Measurements from ENCODE around the gene ROCK2. TPM values are rescaled to one million over a fixed set of nuclear protein-coding genes. Genes with fewer than 3 reads are reported as not detected.
"Not testable (repeated sequence)": the region's sequence is repeated elsewhere in the genome, so short reads cannot be mapped to it uniquely, and the experiment has no call there.

ROCK2 gene
- polyA plus RNA-seq, 1 donor (not counting 4 experiments of a cell fraction or from before 2014, with no cell fraction given): 12.6 TPM

DNA sequence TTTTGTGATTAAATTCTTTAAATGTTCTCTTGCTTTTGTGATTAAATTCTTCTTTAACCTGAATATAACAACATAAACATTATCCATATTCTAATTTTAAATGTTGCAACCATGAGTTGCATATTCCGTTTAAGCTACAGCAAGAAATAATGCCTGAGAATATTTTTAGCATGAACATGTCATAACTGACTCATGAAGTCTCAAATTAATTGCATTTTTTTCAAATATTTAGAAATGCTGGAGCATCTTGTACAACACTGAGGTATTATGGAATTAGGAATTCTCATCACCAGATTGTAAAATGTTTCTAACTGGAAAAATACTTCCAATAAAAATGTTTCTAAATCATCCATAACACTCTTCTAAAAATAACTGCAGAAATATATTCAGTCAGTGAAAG lies 14.7 kb downstream of the ROCK2 start:
- Histone ChIP-seq H3K4me1 (ENCODE audit: control insufficient read depth, extremely low read depth, insufficient read depth, low read length) (peaks cover 8% of the 10 kb centered on the region), H3K9me3 (ENCODE audit: control insufficient read depth, low read depth, low read length) (no peaks in the 10 kb centered on the region), H3K79me2 (ENCODE audit: control insufficient read depth, insufficient read depth, low read length) (peaks cover 87% of the 10 kb centered on the region), H3K9ac (ENCODE audit: control insufficient read depth, extremely low read depth, insufficient read depth, low read length) (no peak overlapping the region), H3K27me3 (ENCODE audit: control insufficient read depth, extremely low read depth, insufficient read depth, low read length) (no peaks in the 10 kb centered on the region), H4K20me1 (ENCODE audit: control insufficient read depth, extremely low read depth, insufficient read depth, low read length) (peaks cover 11% of the 10 kb centered on the region), H3K4me3 (ENCODE audit: control insufficient read depth in 2 of 3, extremely low read depth in 1 of 3, insufficient read depth in 2 of 3, low read depth in 1 of 3, low read length in 3 of 3) (no peak overlapping the region), H3K9me1 (ENCODE audit: control insufficient read depth, extremely low read depth, insufficient read depth, low read length) (no peaks in the 10 kb centered on the region), H3K36me3 (ENCODE audit: control insufficient read depth in 2 of 2, extremely low read depth in 1 of 2, insufficient read depth in 2 of 2, low read length in 2 of 2) (no peaks in the 10 kb centered on the region), H3K27ac (ENCODE audit: control insufficient read depth, insufficient read depth, low read length) (no peak overlapping the region), H3K4me2 (ENCODE audit: control insufficient read depth, extremely low read depth, insufficient read depth, low read depth, low read length) (peak overlapping the region; percentile 7), H2AFZ (ENCODE audit: control insufficient read depth, low read length) (no peak overlapping the region)
- no peak for FAIRE-seq
- DNase-seq (ENCODE audit: low read depth, low spot score): no peak
- dilution Hi-C loops (cut with MboI; ENCODE audit: extremely low pct_ligation_motif_present, low sequenced_read_pairs): no loop called here
- no peak for TF ChIP-seq EZH2 (IDR thresholded peaks at IDR 0.05; ENCODE audit: low read length)
- TF ChIP-seq, protein P1, sequence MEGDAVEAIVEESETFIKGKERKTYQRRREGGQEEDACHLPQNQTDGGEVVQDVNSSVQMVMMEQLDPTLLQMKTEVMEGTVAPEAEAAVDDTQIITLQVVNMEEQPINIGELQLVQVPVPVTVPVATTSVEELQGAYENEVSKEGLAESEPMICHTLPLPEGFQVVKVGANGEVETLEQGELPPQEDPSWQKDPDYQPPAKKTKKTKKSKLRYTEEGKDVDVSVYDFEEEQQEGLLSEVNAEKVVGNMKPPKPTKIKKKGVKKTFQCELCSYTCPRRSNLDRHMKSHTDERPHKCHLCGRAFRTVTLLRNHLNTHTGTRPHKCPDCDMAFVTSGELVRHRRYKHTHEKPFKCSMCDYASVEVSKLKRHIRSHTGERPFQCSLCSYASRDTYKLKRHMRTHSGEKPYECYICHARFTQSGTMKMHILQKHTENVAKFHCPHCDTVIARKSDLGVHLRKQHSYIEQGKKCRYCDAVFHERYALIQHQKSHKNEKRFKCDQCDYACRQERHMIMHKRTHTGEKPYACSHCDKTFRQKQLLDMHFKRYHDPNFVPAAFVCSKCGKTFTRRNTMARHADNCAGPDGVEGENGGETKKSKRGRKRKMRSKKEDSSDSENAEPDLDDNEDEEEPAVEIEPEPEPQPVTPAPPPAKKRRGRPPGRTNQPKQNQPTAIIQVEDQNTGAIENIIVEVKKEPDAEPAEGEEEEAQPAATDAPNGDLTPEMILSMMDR (optimal IDR thresholded peaks at IDR 0.05 in 1 of 3, IDR thresholded peaks at IDR 0.05 in 1 of 3, conservative IDR thresholded peaks at IDR 0.05 in 1 of 3; ENCODE audit: extremely low read depth in 1 of 3, insufficient read depth in 2 of 3, low read length in 3 of 3): no peak

DNA sequence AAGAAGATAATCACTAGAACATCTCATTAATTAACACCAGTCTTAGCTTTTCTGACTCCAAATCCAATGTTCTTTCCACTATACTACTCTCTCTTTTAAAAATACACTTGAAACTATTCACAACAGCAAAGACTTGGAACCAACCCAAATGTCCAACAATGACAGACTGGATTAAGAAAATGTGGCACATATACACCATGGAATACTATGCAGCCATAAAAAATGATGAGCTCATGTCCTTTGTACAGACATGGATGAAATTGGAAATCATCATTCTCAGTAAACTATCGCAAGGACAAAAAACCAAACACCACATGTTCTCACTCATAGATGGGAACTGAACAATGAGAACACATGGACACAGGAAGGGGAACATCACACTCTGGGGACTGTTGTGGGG lies 15.9 kb downstream of the ROCK2 start:
- DNase-seq (ENCODE audit: low read depth, low spot score); H3K9me3 ChIP-seq (ENCODE audit: control insufficient read depth, low read depth, low read length); H3K36me3 ChIP-seq (ENCODE audit: control insufficient read depth in 2 of 2, extremely low read depth in 1 of 2, insufficient read depth in 2 of 2, low read length in 2 of 2); H3K9me1 ChIP-seq (ENCODE audit: control insufficient read depth, extremely low read depth, insufficient read depth, low read length); H3K9ac ChIP-seq (ENCODE audit: control insufficient read depth, extremely low read depth, insufficient read depth, low read length); H3K4me2 ChIP-seq (ENCODE audit: control insufficient read depth, extremely low read depth, insufficient read depth, low read depth, low read length); H4K20me1 ChIP-seq (ENCODE audit: control insufficient read depth, extremely low read depth, insufficient read depth, low read length); H3K27me3 ChIP-seq (ENCODE audit: control insufficient read depth, extremely low read depth, insufficient read depth, low read length); H3K4me3 ChIP-seq (ENCODE audit: control insufficient read depth in 2 of 3, extremely low read depth in 1 of 3, insufficient read depth in 2 of 3, low read depth in 1 of 3, low read length in 3 of 3); FAIRE-seq; H2AFZ ChIP-seq (ENCODE audit: control insufficient read depth, low read length); H3K4me1 ChIP-seq (ENCODE audit: control insufficient read depth, extremely low read depth, insufficient read depth, low read length); H3K27ac ChIP-seq (ENCODE audit: control insufficient read depth, insufficient read depth, low read length); dilution Hi-C loops (cut with MboI; ENCODE audit: extremely low pct_ligation_motif_present, low sequenced_read_pairs): not testable (repeated sequence)
- peaks cover 87% of the 10 kb centered on the region for H3K79me2 ChIP-seq (ENCODE audit: control insufficient read depth, insufficient read depth, low read length)

DNA sequence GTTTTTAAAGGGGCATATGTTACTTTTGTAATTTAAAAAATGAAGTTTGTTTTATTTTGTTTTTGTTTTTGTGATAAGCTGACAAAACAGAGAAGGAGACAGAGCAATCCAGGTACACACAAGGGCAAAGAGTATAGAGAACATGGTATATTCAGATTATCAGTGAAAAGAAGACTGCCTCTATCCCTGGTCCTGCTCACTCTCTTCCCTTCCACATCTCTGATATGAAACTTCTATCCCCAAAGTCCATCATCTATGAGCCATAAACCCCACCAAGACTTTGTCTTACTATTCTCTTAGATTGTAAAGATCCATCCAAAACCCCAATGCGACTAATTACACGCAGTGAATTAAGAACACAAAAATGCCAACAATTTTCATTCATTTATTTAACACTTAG lies 16.6 kb downstream of the ROCK2 start:
- Histone ChIP-seq H3K27me3 (ENCODE audit: control insufficient read depth, extremely low read depth, insufficient read depth, low read length) (no peaks in the 10 kb centered on the region), H3K79me2 (ENCODE audit: control insufficient read depth, insufficient read depth, low read length) (peaks cover 86% of the 10 kb centered on the region), H3K4me3 (ENCODE audit: control insufficient read depth in 2 of 3, extremely low read depth in 1 of 3, insufficient read depth in 2 of 3, low read depth in 1 of 3, low read length in 3 of 3) (no peak overlapping the region), H3K9ac (ENCODE audit: control insufficient read depth, extremely low read depth, insufficient read depth, low read length) (no peak overlapping the region), H3K27ac (ENCODE audit: control insufficient read depth, insufficient read depth, low read length) (no peak overlapping the region), H4K20me1 (ENCODE audit: control insufficient read depth, extremely low read depth, insufficient read depth, low read length) (peaks cover 8% of the 10 kb centered on the region), H2AFZ (ENCODE audit: control insufficient read depth, low read length) (no peak overlapping the region), H3K4me2 (ENCODE audit: control insufficient read depth, extremely low read depth, insufficient read depth, low read depth, low read length) (no peak overlapping the region), H3K4me1 (ENCODE audit: control insufficient read depth, extremely low read depth, insufficient read depth, low read length) (peaks cover 8% of the 10 kb centered on the region), H3K9me1 (ENCODE audit: control insufficient read depth, extremely low read depth, insufficient read depth, low read length) (no peaks in the 10 kb centered on the region), H3K9me3 (ENCODE audit: control insufficient read depth, low read depth, low read length) (no peaks in the 10 kb centered on the region), H3K36me3 (ENCODE audit: control insufficient read depth in 2 of 2, extremely low read depth in 1 of 2, insufficient read depth in 2 of 2, low read length in 2 of 2) (no peaks in the 10 kb centered on the region)
- TF ChIP-seq, protein P1 (optimal IDR thresholded peaks at IDR 0.05 in 1 of 3, IDR thresholded peaks at IDR 0.05 in 1 of 3, conservative IDR thresholded peaks at IDR 0.05 in 1 of 3; ENCODE audit: extremely low read depth in 1 of 3, insufficient read depth in 2 of 3, low read length in 3 of 3): no peak
- no peak for TF ChIP-seq EZH2 (IDR thresholded peaks at IDR 0.05; ENCODE audit: low read length)
- DNase-seq (ENCODE audit: low read depth, low spot score): no peak
- FAIRE-seq: no peak
- dilution Hi-C loops (cut with MboI; ENCODE audit: extremely low pct_ligation_motif_present, low sequenced_read_pairs): no loop called here
